HEK293 (cell line): ENCODE data around the gene RBM4.

ENCODE experiments used
- CTCF ChIA-PET: fragments of 350-600 bp; formaldehyde crosslinking; extraction: SDS; loops from one replicate; lab custom pipeline; 2021; ENCODE audit warnings: antibody characterized with exemption; lab: Yijun Ruan, JAX
- POLR2A ChIA-PET: fragments of 300-600 bp; formaldehyde crosslinking; extraction: SDS; loops from one replicate; lab custom pipeline; 2020; ENCODE audit warnings: antibody characterized with exemption, inconsistent platforms; lab: Yijun Ruan, JAX
- H3K27ac ChIP-seq: fragments of 200-500 bp; sonication (Bioruptor generic); 2 replicates; pipeline ENCODE4 v1.5.1; 2014; ENCODE audit warnings: low read depth, low read length, control low read depth, inconsistent platforms; ENCODE audit errors: extremely low read depth
- H3K36me3 ChIP-seq, 2 experiments: fragments of 200-500 bp in 1 of 2; sonication (Bioruptor generic) in 1 of 2; 1 replicate in 1 of 2; 2 replicates in 1 of 2; pipeline ENCODE4 v1.5.1; 2014 to 2017; ENCODE audit warnings: inconsistent platforms in 2 of 2, low read length in 2 of 2; ENCODE audit not compliant: control insufficient read depth in 2 of 2, insufficient read depth in 1 of 2
- H3K4me1 ChIP-seq: fragments of 200-500 bp; sonication (Bioruptor generic); 2 replicates; pipeline ENCODE4 v1.5.1; 2014; ENCODE audit warnings: mild to moderate bottlenecking, low read length, inconsistent platforms; ENCODE audit not compliant: control insufficient read depth, insufficient read depth
- H3K4me3 ChIP-seq: 2 replicates; pipeline ENCODE4 v1.5.1; 2011; ENCODE audit warnings: low read depth, mild to moderate bottlenecking, control low read depth, low read length, moderate library complexity
- H3K9me3 ChIP-seq: fragments of 200-500 bp; sonication (Bioruptor generic); 2 replicates; pipeline ENCODE4 v1.5.1; 2014; ENCODE audit warnings: low read depth, low read length, inconsistent platforms; ENCODE audit not compliant: control insufficient read depth, insufficient read depth
- PRDM4 ChIP-seq: fragments of 450-650 bp; formaldehyde crosslinking; IDR thresholded peaks from 2 replicates; pipeline ENCODE4 v1.5.1; 2017; ENCODE audit warnings: missing biosample characterization, missing genetic modification characterization
- SCRT2 ChIP-seq: fragments of 450-650 bp; formaldehyde crosslinking; IDR thresholded peaks from 2 replicates; pipeline ENCODE4 v1.5.1; 2016; ENCODE audit warnings: missing biosample characterization, missing genetic modification characterization
- ZNF146 ChIP-seq: fragments of 450-650 bp; formaldehyde crosslinking; IDR thresholded peaks from 2 replicates; pipeline ENCODE4 v1.5.1; 2016; ENCODE audit warnings: missing biosample characterization, missing genetic modification characterization
- ZNF221 ChIP-seq: fragments of 450-650 bp; formaldehyde crosslinking; IDR thresholded peaks from 2 replicates; pipeline ENCODE4 v1.5.1; 2017; ENCODE audit warnings: missing biosample characterization, missing genetic modification characterization, borderline replicate concordance
- ZNF26 ChIP-seq: fragments of 450-650 bp; formaldehyde crosslinking; IDR thresholded peaks from 2 replicates; pipeline ENCODE4 v1.5.1; 2016; ENCODE audit warnings: missing biosample characterization, missing genetic modification characterization
- ZNF335 ChIP-seq: fragments of 450-650 bp; formaldehyde crosslinking; conservative IDR thresholded peaks from 2 replicates; pipeline ENCODE4 v1.5.1; 2016; ENCODE audit warnings: missing biosample characterization, missing genetic modification characterization
- ZNF341 ChIP-seq: fragments of 450-650 bp; formaldehyde crosslinking; IDR thresholded peaks from 2 replicates; pipeline ENCODE4; 2016; ENCODE audit warnings: low read depth, missing biosample characterization, missing genetic modification characterization
- ZNF398 ChIP-seq: fragments of 450-650 bp; formaldehyde crosslinking; IDR thresholded peaks from 2 replicates; pipeline ENCODE4 v1.5.1; 2017; ENCODE audit warnings: missing biosample characterization, missing genetic modification characterization
- TF ChIP-seq, protein P1 (sequence below): fragments of 450-650 bp; formaldehyde crosslinking; IDR thresholded peaks from 2 replicates; pipeline ENCODE4 v1.5.1; 2016; ENCODE audit warnings: missing biosample characterization, missing genetic modification characterization

Gene RBM4

DNA sequence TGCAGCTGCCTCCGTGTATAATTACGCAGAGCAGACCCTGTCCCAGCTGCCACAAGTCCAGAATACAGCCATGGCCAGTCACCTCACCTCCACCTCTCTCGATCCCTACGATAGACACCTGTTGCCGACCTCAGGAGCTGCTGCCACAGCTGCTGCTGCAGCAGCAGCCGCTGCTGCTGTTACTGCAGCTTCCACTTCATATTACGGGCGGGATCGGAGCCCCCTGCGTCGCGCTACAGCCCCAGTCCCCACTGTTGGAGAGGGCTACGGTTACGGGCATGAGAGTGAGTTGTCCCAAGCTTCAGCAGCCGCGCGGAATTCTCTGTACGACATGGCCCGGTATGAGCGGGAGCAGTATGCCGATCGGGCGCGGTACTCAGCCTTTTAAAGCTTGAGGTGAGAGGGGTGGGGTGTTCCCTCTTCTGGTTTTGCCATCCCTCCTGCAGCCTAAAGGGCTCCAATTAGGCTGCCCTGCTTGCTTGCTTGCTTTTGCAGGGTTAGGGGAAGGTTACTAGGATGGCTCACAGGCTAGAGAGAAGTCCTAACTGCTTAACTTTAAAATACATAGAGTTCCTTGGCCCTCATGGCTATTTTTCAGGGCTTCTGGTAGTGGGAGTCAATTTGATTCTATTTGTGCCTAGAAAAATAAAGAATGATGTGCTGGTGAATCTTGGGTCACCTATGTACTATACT is 5.4 kb downstream of the RBM4 start:
- POLR2A ChIA-PET: interaction anchor here (1.3 to 3.6 kb wide), 2 partner anchors 9 to 27 kb away, joined by 4 to 17 read pairs; partner anchors contain the start of gene RBM14
- Histone ChIP-seq H3K4me1 (no peaks in the 10 kb centered on the region), H3K36me3 (peaks cover 10 to 95% of the 10 kb centered on the region in 2 experiments), H3K27ac (no peak overlapping the region), H3K9me3 (no peaks in the 10 kb centered on the region)
- CTCF ChIA-PET: interaction anchor here (1.2 kb wide), 1 partner anchor 35 kb away, joined by 5 read pairs; no protein-coding TSS in a partner anchor
- TF ChIP-seq SCRT2 (peak; percentile 82), ZNF341 (tag by site-specific recombination) (no peak)
- TF ChIP-seq, all 188 proteins: peak for 1
- no peak overlapping the region for H3K4me3 ChIP-seq

- no peaks in the 10 kb centered on the region for H3K9me3 ChIP-seq
- H3K36me3 ChIP-seq: peaks cover 13 to 87% of the 10 kb centered on the region in 2 experiments
- H3K4me3 ChIP-seq: no peak overlapping the region
- no peak overlapping the region for H3K27ac ChIP-seq
- POLR2A ChIA-PET: interaction anchor here (0.6 to 5.1 kb wide), 6 partner anchors 8 to 65 kb away, joined by 3 to 36 read pairs (median 6); partner anchors contain the start of genes CCDC87, CCS, RBM4 and RBM4B
- no peak for TF ChIP-seq ZNF398 (tag by site-specific recombination)
- TF ChIP-seq PRDM4 (tag by site-specific recombination): peak; percentile 71; the same call in 1 of the 2 replicates
- H3K4me1 ChIP-seq: no peaks in the 10 kb centered on the region
- CTCF ChIA-PET: interaction anchor here (0.5 to 1.3 kb wide), 4 partner anchors 12 to 237 kb away, joined by 3 to 5 read pairs (median 3); no protein-coding TSS in a partner anchor
These were observed 8.3 kb downstream of the RBM4 start for GRCh38 chr11:66646828-66647227.

DNA sequence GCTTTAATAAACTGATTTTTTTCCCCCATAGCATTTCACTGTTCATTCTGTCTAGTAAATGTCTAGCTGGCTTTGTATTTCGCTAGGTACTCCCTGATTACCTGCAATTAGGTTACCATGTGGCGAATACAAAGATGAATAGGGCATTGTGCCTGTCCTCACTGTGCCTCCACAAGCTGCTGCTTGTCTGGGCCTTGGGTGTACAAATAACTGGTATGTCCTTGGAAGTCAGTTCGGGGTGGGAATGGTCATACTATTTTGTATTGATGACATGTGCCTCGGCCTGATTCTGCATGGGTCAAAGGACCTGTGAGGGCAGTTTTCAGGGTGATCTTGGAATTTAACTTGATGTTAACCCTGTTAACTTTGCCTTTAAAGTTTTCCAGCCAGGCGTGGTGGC is 11.4 kb downstream of the RBM4 start:
- Histone ChIP-seq H3K27ac (no peak overlapping the region), H3K4me1 (no peaks in the 10 kb centered on the region), H3K36me3 (peaks cover 13 to 65% of the 10 kb centered on the region in 2 experiments), H3K9me3 (no peaks in the 10 kb centered on the region), H3K4me3 (no peak overlapping the region)
- no peak for TF ChIP-seq ZNF335 (tag by site-specific recombination)
- TF ChIP-seq ZNF146 (tag by site-specific recombination): no peak
- TF ChIP-seq ZNF26 (tag by site-specific recombination): no peak
- no peak for TF ChIP-seq ZNF221 (tag by site-specific recombination)
- TF ChIP-seq, protein P1, sequence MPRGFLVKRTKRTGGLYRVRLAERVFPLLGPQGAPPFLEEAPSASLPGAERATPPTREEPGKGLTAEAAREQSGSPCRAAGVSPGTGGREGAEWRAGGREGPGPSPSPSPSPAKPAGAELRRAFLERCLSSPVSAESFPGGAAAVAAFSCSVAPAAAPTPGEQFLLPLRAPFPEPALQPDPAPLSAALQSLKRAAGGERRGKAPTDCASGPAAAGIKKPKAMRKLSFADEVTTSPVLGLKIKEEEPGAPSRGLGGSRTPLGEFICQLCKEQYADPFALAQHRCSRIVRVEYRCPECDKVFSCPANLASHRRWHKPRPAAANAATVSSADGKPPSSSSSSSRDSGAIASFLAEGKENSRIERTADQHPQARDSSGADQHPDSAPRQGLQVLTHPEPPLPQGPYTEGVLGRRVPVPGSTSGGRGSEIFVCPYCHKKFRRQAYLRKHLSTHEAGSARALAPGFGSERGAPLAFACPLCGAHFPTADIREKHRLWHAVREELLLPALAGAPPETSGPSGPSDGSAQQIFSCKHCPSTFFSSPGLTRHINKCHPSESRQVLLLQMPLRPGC (tag by site-specific recombination): no peak
- CTCF ChIA-PET: interaction anchor here (1.2 kb wide), 1 partner anchor 45 kb away, joined by 4 read pairs; no protein-coding TSS in a partner anchor
- POLR2A ChIA-PET: interaction anchor here (1.1 to 5.1 kb wide), 3 partner anchors 11 to 33 kb away, joined by 3 to 36 read pairs (median 4); partner anchors contain the start of genes RBM14 and RBM4
